B cell (primary cell): Measurements from ENCODE around the gene HIGD1A. TPM values are rescaled to one million over a fixed set of nuclear protein-coding genes. Genes with fewer than 3 reads are reported as not detected.

ENCODE experiments used
- ATAC-seq: fragments of 200-7000 bp; cut with Tn5 transposase; one replicate; pipeline ENCODE4 v1.10.0; 2021; ENCODE audit warnings: low read depth, mild to moderate bottlenecking, moderate number of reproducible peaks, moderate library complexity
- CTCF ChIA-PET: fragments of 350-600 bp; sonication (Branson Sonifier 250); formaldehyde crosslinking; loops from one replicate; lab custom pipeline; 2021; ENCODE audit warnings: antibody characterized with exemption, inconsistent platforms; lab: Charles Lee
- POLR2A ChIA-PET: fragments of 350-600 bp; sonication (Branson Sonifier 250); formaldehyde crosslinking; loops from one replicate; lab custom pipeline; 2021; ENCODE audit warnings: antibody characterized with exemption; lab: Charles Lee
- DNase-seq: peaks from one replicate; pipeline ENCODE4 v3.0.0; 2013
- H2AFZ ChIP-seq: 2 replicates; pipeline ENCODE4 v1.6.1; 2012; ENCODE audit warnings: mild to moderate bottlenecking, low read depth, low read length; ENCODE audit not compliant: insufficient read depth, poor library complexity, severe bottlenecking
- H3K27ac ChIP-seq, 2 donors: 1 replicate in 1 of 2; 2 replicates in 1 of 2; pipeline ENCODE4 v1.5.1; 2012 to 2013; ENCODE audit warnings: low read length in 2 of 2, mild to moderate bottlenecking in 2 of 2, moderate library complexity in 1 of 2
- H3K27me3 ChIP-seq, 4 experiments: fragments of 200-600 bp in 1 of 4; sonication (generic) in 1 of 4; replicated peaks in 1 of 4; 1 replicate in 2 of 4; 2 replicates in 2 of 4; pipeline versions ENCODE4 v1.6.1 to v1.7.0; 2013 to 2016; ENCODE audit warnings: low read length in 3 of 4, mild to moderate bottlenecking in 2 of 4, mixed read lengths in 1 of 4, moderate library complexity in 1 of 4; ENCODE audit not compliant: insufficient read depth in 4 of 4, control insufficient read depth in 3 of 4; ENCODE audit errors: control extremely low read depth in 1 of 4
- H3K36me3 ChIP-seq, 2 experiments: replicated peaks in 1 of 2; 1 replicate in 1 of 2; 2 replicates in 1 of 2; pipeline versions ENCODE4 v1.6.1 to v1.7.1; 2013; ENCODE audit warnings: low read length in 1 of 2; ENCODE audit not compliant: insufficient read depth in 2 of 2, control insufficient read depth in 1 of 2; ENCODE audit errors: control extremely low read depth in 1 of 2, extremely low read depth in 1 of 2
- H3K4me1 ChIP-seq, 2 donors: fragments of 200-600 bp in 1 of 2; sonication (generic) in 1 of 2; 1 replicate in 1 of 2; 2 replicates in 1 of 2; pipeline versions ENCODE4 v1.5.1 to v1.6.1; 2013 to 2017; ENCODE audit warnings: low read length in 2 of 2; ENCODE audit not compliant: control insufficient read depth in 2 of 2, insufficient read depth in 2 of 2
- H3K4me2 ChIP-seq: replicated peaks from 2 replicates; pipeline ENCODE3; 2012; ENCODE audit warnings: mild to moderate bottlenecking, low read depth, low read length; ENCODE audit not compliant: poor library complexity, severe bottlenecking
- H3K4me3 ChIP-seq, 5 experiments: fragments of 200-600 bp in 1 of 5; sonication (generic) in 1 of 5; 1 replicate in 3 of 5; 2 replicates in 2 of 5; pipeline versions ENCODE4 v1.5.1 to v1.7.0; 2011 to 2016; ENCODE audit warnings: low read length in 4 of 5, mild to moderate bottlenecking in 4 of 5, low read depth in 2 of 5, control low read depth in 1 of 5, moderate library complexity in 1 of 5; ENCODE audit not compliant: insufficient read depth in 1 of 5; ENCODE audit errors: control extremely low read depth in 1 of 5, extremely low read depth in 1 of 5
- H3K79me2 ChIP-seq: fragments of 200-600 bp; sonication (generic); one replicate; pipeline ENCODE4 v1.6.0; 2016; ENCODE audit warnings: low read length; ENCODE audit not compliant: control insufficient read depth, insufficient read depth
- H3K9ac ChIP-seq: fragments of 200-600 bp; sonication (generic); 2 replicates; pipeline ENCODE4 v1.6.1; 2017; ENCODE audit warnings: mild to moderate bottlenecking, low read length, moderate library complexity
- H3K9me3 ChIP-seq, 3 donors: one replicate each; pipeline versions ENCODE4 v1.6.1 to v1.7.1; 2013; ENCODE audit warnings: low read length in 2 of 3; ENCODE audit not compliant: control insufficient read depth in 2 of 3, insufficient read depth in 1 of 3; ENCODE audit errors: control extremely low read depth in 1 of 3
- H4K20me1 ChIP-seq: 2 replicates; pipeline ENCODE4 v1.6.0; 2012; ENCODE audit warnings: mild to moderate bottlenecking, low read length; ENCODE audit not compliant: insufficient read depth, control insufficient read depth, poor library complexity, severe bottlenecking
- H3K27ac Mint-ChIP-seq: one replicate; pipeline ENCODE4 v1.8.0; 2021; ENCODE audit warnings: mixed read lengths
- H3K27me3 Mint-ChIP-seq: one replicate; pipeline ENCODE4 v1.8.0; 2021; ENCODE audit warnings: mixed read lengths
- H3K4me1 Mint-ChIP-seq: one replicate; pipeline ENCODE4 v1.8.0; 2021; ENCODE audit warnings: mixed read lengths
- H3K4me3 Mint-ChIP-seq: one replicate; pipeline ENCODE4 v1.8.0; 2021; ENCODE audit warnings: mixed read lengths
- H3K9me3 Mint-ChIP-seq: one replicate; pipeline ENCODE4 v1.8.0; 2022; ENCODE audit warnings: mixed read lengths; ENCODE audit not compliant: insufficient read depth
- CTCF ChIP-seq: fragments of 200-600 bp; IDR thresholded peaks from one replicate; pipeline ENCODE4 v1.8.0; 2022; ENCODE audit warnings: antibody characterized with exemption, mild to moderate bottlenecking
- EZH2 ChIP-seq: IDR thresholded peaks from 2 replicates; pipeline ENCODE4 v1.6.1; 2012; ENCODE audit warnings: borderline replicate concordance, low read depth, mild to moderate bottlenecking, moderate library complexity, low read length; ENCODE audit not compliant: insufficient read depth, poor library complexity, severe bottlenecking
- WGBS: methylation state at CpG from one replicate; pipeline ENCODE4 v1.1.5; 2013; ENCODE audit warnings: missing lambda C conversion rate; ENCODE audit not compliant: insufficient coverage; 5-methylcytosine and 5-hydroxymethylcytosine counted together
- intact Hi-C: fragments of 100-400 bp; cut with micrococcal nuclease; formaldehyde crosslinking; loops from one replicate; pipeline ENCODE4 v1.10.0; 2022
- polyA plus RNA-seq: library from polyadenylated mRNA; depleted of rRNA; stranded (reverse); fragments of >200 nt; gene quantifications from 2 replicates; pipeline ENCODE4 v1.2.3, GENCODE V29; 2012
- total RNA-seq, 2 donors: library from RNA; stranded (reverse); fragments of 120-200 nt in 1 of 2; gene quantifications; 1 replicate in 1 of 2; 2 replicates in 1 of 2; pipeline versions ENCODE4 v1.2.3 to v1.2.4, GENCODE V29; 2013 to 2022

The HIGD1A gene
- total and polyA plus RNA-seq, 2 donors (not counting 1 experiment from before 2014, with no cell fraction given), result 14.2 to 16.5 TPM

GRCh38 chr3:42752961-42753360, 51.3 kb downstream of the HIGD1A start:
- TF ChIP-seq EZH2, result no peak
- TF ChIP-seq CTCF, result no peak
- intact Hi-C loops, result no loop called here

GRCh38 chr3:42752441-42752840, 51.8 kb downstream of the HIGD1A start:
- H3K27me3 ChIP-seq, result no peaks in the 10 kb centered on the region
- no peak overlapping the region for H3K27ac ChIP-seq
- no peak overlapping the region for H2AFZ ChIP-seq
- Mint-ChIP-seq H3K4me1 (peaks cover 6% of the 10 kb centered on the region), H3K9me3 (no peaks in the 10 kb centered on the region), H3K27ac (no peak overlapping the region), H3K27me3 (no peaks in the 10 kb centered on the region), H3K4me3 (no peak overlapping the region)
- H3K4me1 ChIP-seq, result peaks cover 0 to 2% of the 10 kb centered on the region in 2 donors
- no peaks in the 10 kb centered on the region for H4K20me1 ChIP-seq
- no peaks in the 10 kb centered on the region for H3K36me3 ChIP-seq
- DNase-seq, result no peak
- 97% methylated on average over 5 of the region's 9 CpGs for WGBS
- H3K4me2 ChIP-seq, result no peak overlapping the region
- TF ChIP-seq EZH2, result no peak
- intact Hi-C loops, result no loop called here
- H3K4me3 ChIP-seq, result no peak overlapping the region
- H3K79me2 ChIP-seq, result no peaks in the 10 kb centered on the region
- CTCF ChIA-PET, result interaction anchor here (0.7 to 1.3 kb wide), 3 partner anchors 8 to 505 kb away, joined by 3 to 5 read pairs (median 3); no protein-coding TSS in a partner anchor
- no peak overlapping the region for H3K9ac ChIP-seq
- H3K9me3 ChIP-seq, result no peaks in the 10 kb centered on the region
- ATAC-seq, result no peak
- POLR2A ChIA-PET, result no interaction called here

More at GRCh38 chr3:42752961-42753360, 51.3 kb downstream of the HIGD1A start:
- no peaks in the 10 kb centered on the region for H3K36me3 ChIP-seq
- Mint-ChIP-seq H3K27me3 (no peaks in the 10 kb centered on the region), H3K27ac (no peak overlapping the region), H3K4me3 (no peak overlapping the region), H3K9me3 (no peaks in the 10 kb centered on the region), H3K4me1 (peaks cover 2% of the 10 kb centered on the region)
- H3K27ac ChIP-seq, result no peak overlapping the region
- H3K9ac ChIP-seq, result no peak overlapping the region
- no peak overlapping the region for H2AFZ ChIP-seq
- CTCF ChIA-PET, result interaction anchor here (1.0 to 1.1 kb wide), 2 partner anchors 9 to 506 kb away, joined by 3 read pairs; no protein-coding TSS in a partner anchor
- no peak overlapping the region for H3K4me2 ChIP-seq
- H3K4me3 ChIP-seq, result no peak overlapping the region
- POLR2A ChIA-PET, result no interaction called here
- WGBS, result 100% methylated on average over 2 of the region's 4 CpGs
- H3K4me1 ChIP-seq, result no peaks in the 10 kb centered on the region
- ATAC-seq (no peak), DNase-seq (no peak)
- H3K9me3 ChIP-seq, result no peaks in the 10 kb centered on the region
- H3K79me2 ChIP-seq, result no peaks in the 10 kb centered on the region
- no peaks in the 10 kb centered on the region for H3K27me3 ChIP-seq
- no peaks in the 10 kb centered on the region for H4K20me1 ChIP-seq
